Ovary (tissue), 9 donors: Measurements from ENCODE around the gene KCNQ5. TPM values are rescaled to one million over a fixed set of nuclear protein-coding genes. Genes with fewer than 3 reads are reported as not detected.

ENCODE experiments used
- DNase-seq, 5 donors: peaks; one replicate each; pipeline ENCODE4 v3.0.0-alpha.2; 2019 to 2020
- H3K27ac ChIP-seq, 2 donors: fragments of 200-600 bp; one replicate each; pipeline versions ENCODE4 v1.5.1 to v1.8.0; 2019 to 2022
- H3K27me3 ChIP-seq: fragments of 200-600 bp; one replicate; pipeline ENCODE4 v1.8.0; 2022
- H3K36me3 ChIP-seq: fragments of 200-600 bp; sonication (generic); one replicate; pipeline ENCODE4 v1.5.1; 2019
- H3K4me1 ChIP-seq: one replicate; pipeline ENCODE4 v1.8.1; 2013; ENCODE audit warnings: mild to moderate bottlenecking, moderate library complexity; ENCODE audit not compliant: insufficient read depth
- H3K4me3 ChIP-seq: fragments of 200-600 bp; sonication (generic); one replicate; pipeline ENCODE4 v1.5.1; 2017
- H3K9me3 ChIP-seq, 2 donors: fragments of 200-600 bp in 1 of 2; sonication (generic) in 1 of 2; one replicate each; pipeline versions ENCODE4 v1.5.1 to v1.8.1; 2013 to 2019; ENCODE audit warnings: mild to moderate bottlenecking in 1 of 2, moderate library complexity in 1 of 2
- CTCF ChIP-seq, 3 donors: fragments of 450-650 bp in 2 of 3; fragments of 200-600 bp in 1 of 3; IDR thresholded peaks; one replicate each; pipeline versions ENCODE4 v1.5.1 to v1.8.0; 2016 to 2022; ENCODE audit warnings: antibody characterized with exemption in 3 of 3, mild to moderate bottlenecking in 1 of 3
- EP300 ChIP-seq: sonication (generic); formaldehyde crosslinking; IDR thresholded peaks from one replicate; pipeline ENCODE4 v1.6.1; 2017; ENCODE audit warnings: antibody characterized with exemption
- POLR2A ChIP-seq: fragments of 450-650 bp; IDR thresholded peaks from one replicate; pipeline ENCODE4 v1.6.1; 2017; ENCODE audit warnings: antibody characterized with exemption, mild to moderate bottlenecking, moderate library complexity
- WGBS, 3 donors: extraction: QIAGEN DNeasy Blood & Tissue Kit in 1 of 3; methylation state at CpG; one replicate each; pipeline versions ENCODE4 v1.1.5 to v1.1.7; 2013 to 2017; 5-methylcytosine and 5-hydroxymethylcytosine counted together
- intact Hi-C, 4 donors: fragments of 100-400 bp; cut with DNase I; formaldehyde crosslinking; loops; one replicate each; pipeline versions ENCODE4 v1.11.0 to v1.15.1; 2022 to 2023
- polyA plus RNA-seq, 2 donors: library from polyadenylated mRNA; stranded (reverse); fragments of 200-250 nt in 1 of 2; fragments of 350-450 nt in 1 of 2; fragmentation: Illumina TruSeq in 1 of 2; extraction: RNeasy Lipid Tissue Mini Kit (QIAGEN cat#74804) in 1 of 2; gene quantifications; one replicate each; pipeline ENCODE4 v1.2.3, GENCODE V29; 2013 to 2014
- total RNA-seq, 7 donors: library from RNA; depleted of rRNA in 2 of 7; stranded (reverse); fragments of >200 nt in 2 of 7; fragmentation: NEBNext Ultra II Directional in 3 of 7; extraction: Animal tissue kit (Norgen Biotek cat#: 25700) in 3 of 7; gene quantifications; one replicate each; pipeline versions ENCODE4 v1.1.0 to v1.2.4, GENCODE V29; 2016 to 2023
- donor health status: DM: no; HTN: no; CAD: no; lungs with moderate emphysema.
- donor health status: DM: no; HTN: no; CAD: no.
- donor health status: Bipolar disorder and iron deficiency.
- donor health status: DM: yes; HTN: yes; CAD: no.
- donor health status: DM: no; HTN: no; CAD: no.
- donor health status: DM: yes; HTN: yes; CAD: no.

Gene KCNQ5
- total and polyA plus RNA-seq, 9 donors = 0.02 to 0.80 (median 0.15) TPM; not detected in 2

GRCh38 chr6:72757048-72757447, 135.2 kb downstream of the KCNQ5 start:
- no peak overlapping the region for H3K4me3 ChIP-seq
- H3K27ac ChIP-seq = no peak overlapping the region
- H3K36me3 ChIP-seq = no peaks in the 10 kb centered on the region
- DNase-seq = no peak
- H3K27me3 ChIP-seq = no peaks in the 10 kb centered on the region
- 81 to 86% (median 85%) methylated on average over 3 of the region's 3 CpGs for WGBS, 3 donors
- H3K9me3 ChIP-seq = no peaks in the 10 kb centered on the region
- no peaks in the 10 kb centered on the region for H3K4me1 ChIP-seq
- intact Hi-C loops = no loop called here
- TF ChIP-seq CTCF (IDR thresholded peaks at IDR 0.05) (no peak), POLR2A (no peak), EP300 (no peak)

GRCh38 chr6:72757926-72758325, 136.1 kb downstream of the KCNQ5 start:
- Histone ChIP-seq H3K27ac (no peak overlapping the region), H3K9me3 (no peaks in the 10 kb centered on the region), H3K27me3 (no peaks in the 10 kb centered on the region), H3K4me1 (no peaks in the 10 kb centered on the region), H3K36me3 (no peaks in the 10 kb centered on the region), H3K4me3 (no peak overlapping the region)
- no peak for DNase-seq
- intact Hi-C loops = no loop called here
- TF ChIP-seq CTCF (IDR thresholded peaks at IDR 0.05) (no peak), POLR2A (no peak), EP300 (no peak)
- WGBS, 3 donors = 70 to 88% (median 78%) methylated on average over 1 of the region's 1 CpG

- no peaks in the 10 kb centered on the region for H3K4me1 ChIP-seq
- H3K36me3 ChIP-seq = no peaks in the 10 kb centered on the region
- DNase-seq = no peak
- no peaks in the 10 kb centered on the region for H3K27me3 ChIP-seq
- H3K27ac ChIP-seq = no peak overlapping the region
- intact Hi-C loops = no loop called here
- TF ChIP-seq CTCF (IDR thresholded peaks at IDR 0.05) = no peak
- TF ChIP-seq EP300 = no peak
- TF ChIP-seq POLR2A = no peak
- WGBS, 3 donors = 44 to 60% (median 58%) methylated on average over 2 of the region's 2 CpGs
- no peaks in the 10 kb centered on the region for H3K9me3 ChIP-seq
- H3K4me3 ChIP-seq = no peak overlapping the region
Observed at GRCh38 chr6:72758901-72759300, 137.0 kb downstream of the KCNQ5 start.

GRCh38 chr6:72760114-72760793, 138.4 kb downstream of the KCNQ5 start:
- no peak overlapping the region for H3K4me3 ChIP-seq
- WGBS, 3 donors = 16 to 39% (median 19%) methylated on average over 4 of the region's 4 CpGs

More at GRCh38 chr6:72760114-72760793, 138.4 kb downstream of the KCNQ5 start:
- DNase-seq = no peak
- Histone ChIP-seq H3K4me1 (no peaks in the 10 kb centered on the region), H3K27me3 (no peaks in the 10 kb centered on the region), H3K36me3 (no peaks in the 10 kb centered on the region), H3K27ac (no peak overlapping the region), H3K9me3 (no peaks in the 10 kb centered on the region)
- intact Hi-C loops = no loop called here
- no peak for TF ChIP-seq POLR2A
- TF ChIP-seq CTCF (IDR thresholded peaks at IDR 0.05) = no peak
- TF ChIP-seq EP300 = no peak
